Activated CD8-positive, alpha-beta T cell treated with anti-CD3 and anti-CD28 coated beads, Interleukin-2, amount 10 ng/mL, durations not matched to agents 7 days and 5 days (primary cell): ENCODE results near the gene TMEM62. TPM values are rescaled to one million over a fixed set of nuclear protein-coding genes. Genes with fewer than 3 reads are reported as not detected.
"Not testable (repeated sequence)": the region's sequence is repeated elsewhere in the genome, so short reads cannot be mapped to it uniquely, and the experiment has no call there.

Experiments
- ATAC-seq: fragments of 150-1000 bp; cut with Tn5 transposase; one replicate; pipeline ENCODE4 v1.10.0; 2021; ENCODE audit warnings: moderate library complexity
- CTCF ChIA-PET: fragments of 350-600 bp; sonication (Branson Sonifier 250); formaldehyde crosslinking; loops from one replicate; lab custom pipeline; 2021; ENCODE audit warnings: antibody characterized with exemption; lab: Charles Lee
- POLR2A ChIA-PET: fragments of 350-600 bp; sonication (Branson Sonifier 250); formaldehyde crosslinking; loops from one replicate; lab custom pipeline; 2021; ENCODE audit warnings: antibody characterized with exemption; lab: Charles Lee
- DNase-seq: peaks from one replicate; pipeline ENCODE4 v3.0.0-alpha.2; 2020
- H3K27ac Mint-ChIP-seq: one replicate; pipeline ENCODE4 v1.8.0; 2021; ENCODE audit warnings: mild to moderate bottlenecking, mixed read lengths
- H3K27me3 Mint-ChIP-seq: one replicate; pipeline ENCODE4 v1.8.0; 2021; ENCODE audit warnings: low read depth, mixed read lengths
- H3K36me3 Mint-ChIP-seq: one replicate; pipeline ENCODE4 v1.8.0; 2021; ENCODE audit warnings: low read depth, mixed read lengths
- H3K4me1 Mint-ChIP-seq: one replicate; pipeline ENCODE4 v1.8.0; 2021; ENCODE audit warnings: low read depth, mixed read lengths
- H3K4me3 Mint-ChIP-seq: one replicate; pipeline ENCODE4 v1.8.0; 2021; ENCODE audit warnings: mild to moderate bottlenecking, mixed read lengths
- H3K9me3 Mint-ChIP-seq: one replicate; pipeline ENCODE4 v1.8.0; 2022; ENCODE audit warnings: mixed read lengths; ENCODE audit not compliant: insufficient read depth
- total RNA-seq, 2 experiments: library from RNA; stranded (reverse); gene quantifications; one replicate each; pipeline ENCODE4 v1.2.3, GENCODE V29; 2021

The TMEM62 gene
- total RNA-seq, 2 experiments from 2014 or later: 20.4 to 21.9 TPM

GRCh38 chr15:43184407-43185124 lies 51.2 kb downstream of the TMEM62 start:
- Mint-ChIP-seq H3K9me3 (no peaks in the 10 kb centered on the region), H3K36me3 (peaks cover 41% of the 10 kb centered on the region)

GRCh38 chr15:43185157-43186002 lies 52.0 kb downstream of the TMEM62 start, which contains the start of gene CCNDBP1:
Gene CCNDBP1 (plus strand): TSS chr15:43185403. CDS start chr15:43185499, 96 bp downstream.
- H3K27me3 Mint-ChIP-seq: no peaks in the 10 kb centered on the region
- H3K27ac Mint-ChIP-seq: peak within 1 kb of the TSS; percentile 96
- peaks cover 44% of the 10 kb centered on the region for H3K36me3 Mint-ChIP-seq
- peak within 1 kb of the TSS; percentile 93 for H3K4me3 Mint-ChIP-seq
- peak; percentile 94 for ATAC-seq
- peaks cover 37% of the 10 kb centered on the region for H3K4me1 Mint-ChIP-seq
- ChIA-PET CTCF (interaction anchor here (1.3 to 2.8 kb wide), 5 partner anchors 10 to 139 kb away, joined by 3 to 24 read pairs (median 4); no protein-coding TSS in a partner anchor), POLR2A (interaction anchor here (1.1 kb wide), 1 partner anchor 10 kb away, joined by 5 read pairs; no protein-coding TSS in a partner anchor)
- H3K9me3 Mint-ChIP-seq: no peaks in the 10 kb centered on the region
- peak; percentile 95 for DNase-seq

More at GRCh38 chr15:43184407-43185124, 51.2 kb downstream of the TMEM62 start:
- peak overlapping the region; percentile 96 for H3K27ac Mint-ChIP-seq
- ATAC-seq (no peak), DNase-seq (no peak)
- CTCF ChIA-PET: interaction anchor here (1.3 to 2.8 kb wide), 4 partner anchors 18 to 138 kb away, joined by 3 to 24 read pairs (median 9); no protein-coding TSS in a partner anchor
- H3K4me1 Mint-ChIP-seq: peaks cover 37% of the 10 kb centered on the region
- POLR2A ChIA-PET: interaction anchor here (0.8 kb wide), 1 partner anchor 78 kb away, joined by 3 read pairs; no protein-coding TSS in a partner anchor
- H3K27me3 Mint-ChIP-seq: no peaks in the 10 kb centered on the region
- H3K4me3 Mint-ChIP-seq: peak overlapping the region; percentile 93

- no peaks in the 10 kb centered on the region for H3K27me3 Mint-ChIP-seq
- peaks cover 37% of the 10 kb centered on the region for H3K4me1 Mint-ChIP-seq
- POLR2A ChIA-PET: interaction anchor here (0.9 to 1.1 kb wide), 2 partner anchors 9 to 100 kb away, joined by 3 to 5 read pairs; no protein-coding TSS in a partner anchor
- H3K4me3 Mint-ChIP-seq: peak overlapping the region; percentile 93
- peak overlapping the region; percentile 96 for H3K27ac Mint-ChIP-seq
- peaks cover 50% of the 10 kb centered on the region for H3K36me3 Mint-ChIP-seq
- DNase-seq: no peak
- H3K9me3 Mint-ChIP-seq: no peaks in the 10 kb centered on the region
- CTCF ChIA-PET: interaction anchor here (1.1 to 2.8 kb wide), 7 partner anchors 10 to 139 kb away, joined by 3 to 24 read pairs (median 6); no protein-coding TSS in a partner anchor
- ATAC-seq: peak; percentile 17
Observed at GRCh38 chr15:43186003-43186353, 52.6 kb downstream of the TMEM62 start.

GRCh38 chr15:43187544-43188155 lies 54.3 kb downstream of the TMEM62 start:
- POLR2A ChIA-PET: no interaction called here
- ATAC-seq (no peak), DNase-seq (no peak)
- no peak overlapping the region for H3K27ac Mint-ChIP-seq
- H3K4me1 Mint-ChIP-seq: peaks cover 37% of the 10 kb centered on the region
- CTCF ChIA-PET: interaction anchor here (1.3 to 2.8 kb wide), 4 partner anchors 17 to 98 kb away, joined by 3 to 24 read pairs (median 10); no protein-coding TSS in a partner anchor
- no peaks in the 10 kb centered on the region for H3K27me3 Mint-ChIP-seq
- H3K36me3 Mint-ChIP-seq: peaks cover 54% of the 10 kb centered on the region
- H3K4me3 Mint-ChIP-seq: peak overlapping the region; percentile 23
- no peaks in the 10 kb centered on the region for H3K9me3 Mint-ChIP-seq

GRCh38 chr15:43189296-43189695 lies 55.9 kb downstream of the TMEM62 start:
- Mint-ChIP-seq H3K36me3 (peaks cover 54% of the 10 kb centered on the region), H3K9me3 (no peaks in the 10 kb centered on the region), H3K4me3 (no peak overlapping the region), H3K27ac (no peak overlapping the region), H3K4me1 (peaks cover 37% of the 10 kb centered on the region), H3K27me3 (no peaks in the 10 kb centered on the region)
- CTCF ChIA-PET: interaction anchor here (1.3 to 1.9 kb wide), 3 partner anchors 14 to 96 kb away, joined by 3 to 17 read pairs (median 5); no protein-coding TSS in a partner anchor
- POLR2A ChIA-PET: no interaction called here
- ATAC-seq: no peak
- DNase-seq: no peak

GRCh38 chr15:43190178-43190577 lies 56.8 kb downstream of the TMEM62 start:
- H3K36me3 Mint-ChIP-seq: peaks cover 60% of the 10 kb centered on the region
- POLR2A ChIA-PET: interaction anchor here (0.7 kb wide), 1 partner anchor 91 kb away, joined by 3 read pairs; no protein-coding TSS in a partner anchor
- H3K9me3 Mint-ChIP-seq: no peaks in the 10 kb centered on the region
- ATAC-seq (no peak), DNase-seq (no peak)
- H3K27ac Mint-ChIP-seq: no peak overlapping the region
- CTCF ChIA-PET: interaction anchor here (1.6 to 1.9 kb wide), 3 partner anchors 14 to 95 kb away, joined by 6 to 17 read pairs (median 10); no protein-coding TSS in a partner anchor
- H3K27me3 Mint-ChIP-seq: no peaks in the 10 kb centered on the region
- H3K4me1 Mint-ChIP-seq: peaks cover 28% of the 10 kb centered on the region
- H3K4me3 Mint-ChIP-seq: no peak overlapping the region

- Mint-ChIP-seq H3K9me3 (no peaks in the 10 kb centered on the region), H3K4me1 (peaks cover 6% of the 10 kb centered on the region), H3K27ac (no peak overlapping the region), H3K27me3 (no peaks in the 10 kb centered on the region), H3K36me3 (peaks cover 71% of the 10 kb centered on the region), H3K4me3 (no peak overlapping the region)
- ChIA-PET CTCF (interaction anchor here (0.7 to 5.0 kb wide), 4 partner anchors 10 to 92 kb away, joined by 3 to 66 read pairs (median 8); no protein-coding TSS in a partner anchor), POLR2A (no interaction called here)
- ATAC-seq: no peak
- no peak for DNase-seq
Observed at GRCh38 chr15:43193710-43194109, 60.3 kb downstream of the TMEM62 start.

GRCh38 chr15:43194795-43195194 lies 61.4 kb downstream of the TMEM62 start:
- CTCF ChIA-PET: interaction anchor here (1.5 to 5.0 kb wide), 4 partner anchors 9 to 90 kb away, joined by 4 to 66 read pairs (median 9); no protein-coding TSS in a partner anchor
- Mint-ChIP-seq H3K36me3 (peaks cover 64% of the 10 kb centered on the region), H3K4me3 (no peak overlapping the region), H3K9me3 (no peaks in the 10 kb centered on the region), H3K27me3 (no peaks in the 10 kb centered on the region), H3K4me1 (peaks cover 8% of the 10 kb centered on the region), H3K27ac (no peak overlapping the region)
- no peak for DNase-seq
- no peak for ATAC-seq
- POLR2A ChIA-PET: interaction anchor here (1.0 to 1.2 kb wide), 2 partner anchors 8 to 9 kb away, joined by 3 to 5 read pairs; no protein-coding TSS in a partner anchor

GRCh38 chr15:43196760-43197548 lies 63.6 kb downstream of the TMEM62 start:
- no peaks in the 10 kb centered on the region for H3K9me3 Mint-ChIP-seq
- peaks cover 46% of the 10 kb centered on the region for H3K36me3 Mint-ChIP-seq
- ATAC-seq (no peak), DNase-seq (peak; percentile 12)
- peaks cover 13% of the 10 kb centered on the region for H3K4me1 Mint-ChIP-seq
- POLR2A ChIA-PET: interaction anchor here (0.9 kb wide), 1 partner anchor 11 kb away, joined by 4 read pairs; no protein-coding TSS in a partner anchor
- CTCF ChIA-PET: interaction anchor here (5.0 kb wide), 1 partner anchor 7 kb away, joined by 66 read pairs; no protein-coding TSS in a partner anchor
- H3K27me3 Mint-ChIP-seq: no peaks in the 10 kb centered on the region
- no peak overlapping the region for H3K4me3 Mint-ChIP-seq
- H3K27ac Mint-ChIP-seq: no peak overlapping the region

GRCh38 chr15:43197773-43198172 lies 64.4 kb downstream of the TMEM62 start:
- CTCF ChIA-PET, H3K4me3 Mint-ChIP-seq, H3K9me3 Mint-ChIP-seq, ATAC-seq, H3K27me3 Mint-ChIP-seq, POLR2A ChIA-PET, H3K27ac Mint-ChIP-seq: not testable (repeated sequence)
- peaks cover 13% of the 10 kb centered on the region for H3K4me1 Mint-ChIP-seq
- H3K36me3 Mint-ChIP-seq: peaks cover 38% of the 10 kb centered on the region
- peak; percentile 12 for DNase-seq
